Vagina (tissue), 2 donors: ENCODE measurements around the gene IRS2. TPM values are rescaled to one million over a fixed set of nuclear protein-coding genes. Genes with fewer than 3 reads are reported as not detected.
"Not testable (repeated sequence)": the region's sequence is repeated elsewhere in the genome, so short reads cannot be mapped to it uniquely, and the experiment has no call there.

ENCODE experiments used
- DNase-seq, 2 donors: peaks; one replicate each; pipeline ENCODE4 v3.0.0-alpha.2; 2017; ENCODE audit errors: extremely low spot score in 2 of 2
- H3K27ac ChIP-seq: fragments of 200-600 bp; sonication (generic); one replicate; pipeline ENCODE4 v1.5.1; 2019
- H3K27me3 ChIP-seq: fragments of 200-600 bp; sonication (generic); one replicate; pipeline ENCODE4 v1.5.1; 2019
- H3K36me3 ChIP-seq, 2 donors: fragments of 200-600 bp; sonication (generic); one replicate each; pipeline ENCODE4 v1.5.1; 2017 to 2019
- H3K4me1 ChIP-seq: fragments of 200-600 bp; sonication (generic); one replicate; pipeline ENCODE4 v1.5.1; 2019
- H3K4me3 ChIP-seq, 2 donors: fragments of 200-600 bp; sonication (generic); 1 replicate in 1 of 2; 2 replicates in 1 of 2; pipeline ENCODE4 v1.5.1; 2016 to 2019
- H3K9me3 ChIP-seq: fragments of 200-600 bp; sonication (generic); one replicate; pipeline ENCODE4 v1.5.1; 2019
- POLR2A ChIP-seq, 2 donors: fragments of 450-650 bp; IDR thresholded peaks; one replicate each; pipeline ENCODE4 v1.6.1; 2017; ENCODE audit warnings: antibody characterized with exemption in 2 of 2, mild to moderate bottlenecking in 2 of 2, moderate library complexity in 2 of 2
- POLR2AphosphoS5 ChIP-seq, 2 donors: sonication (generic); formaldehyde crosslinking; IDR thresholded peaks; one replicate each; pipeline ENCODE4 v1.9.0; 2017; ENCODE audit warnings: antibody characterized with exemption in 2 of 2, mild to moderate bottlenecking in 2 of 2, low read depth in 1 of 2; ENCODE audit not compliant: insufficient read depth in 1 of 2
- intact Hi-C: fragments of 100-400 bp; cut with DNase I; formaldehyde crosslinking; loops from one replicate; pipeline ENCODE4 v1.15.1; 2023
- total RNA-seq: library from RNA; depleted of rRNA; stranded (reverse); fragments of >200 nt; gene quantifications from one replicate; pipeline ENCODE4 v1.2.3, GENCODE V29; 2016
- TF ChIP-seq, protein P1 (sequence below), 3 experiments: fragments of 450-650 bp in 2 of 3; fragments of 200-600 bp in 1 of 3; sonication (generic) in 1 of 3; IDR thresholded peaks; one replicate each; pipeline ENCODE4 v1.5.1; 2017 to 2019; ENCODE audit warnings: antibody characterized with exemption in 3 of 3, mild to moderate bottlenecking in 2 of 3, moderate library complexity in 2 of 3

IRS2 gene, protein sequence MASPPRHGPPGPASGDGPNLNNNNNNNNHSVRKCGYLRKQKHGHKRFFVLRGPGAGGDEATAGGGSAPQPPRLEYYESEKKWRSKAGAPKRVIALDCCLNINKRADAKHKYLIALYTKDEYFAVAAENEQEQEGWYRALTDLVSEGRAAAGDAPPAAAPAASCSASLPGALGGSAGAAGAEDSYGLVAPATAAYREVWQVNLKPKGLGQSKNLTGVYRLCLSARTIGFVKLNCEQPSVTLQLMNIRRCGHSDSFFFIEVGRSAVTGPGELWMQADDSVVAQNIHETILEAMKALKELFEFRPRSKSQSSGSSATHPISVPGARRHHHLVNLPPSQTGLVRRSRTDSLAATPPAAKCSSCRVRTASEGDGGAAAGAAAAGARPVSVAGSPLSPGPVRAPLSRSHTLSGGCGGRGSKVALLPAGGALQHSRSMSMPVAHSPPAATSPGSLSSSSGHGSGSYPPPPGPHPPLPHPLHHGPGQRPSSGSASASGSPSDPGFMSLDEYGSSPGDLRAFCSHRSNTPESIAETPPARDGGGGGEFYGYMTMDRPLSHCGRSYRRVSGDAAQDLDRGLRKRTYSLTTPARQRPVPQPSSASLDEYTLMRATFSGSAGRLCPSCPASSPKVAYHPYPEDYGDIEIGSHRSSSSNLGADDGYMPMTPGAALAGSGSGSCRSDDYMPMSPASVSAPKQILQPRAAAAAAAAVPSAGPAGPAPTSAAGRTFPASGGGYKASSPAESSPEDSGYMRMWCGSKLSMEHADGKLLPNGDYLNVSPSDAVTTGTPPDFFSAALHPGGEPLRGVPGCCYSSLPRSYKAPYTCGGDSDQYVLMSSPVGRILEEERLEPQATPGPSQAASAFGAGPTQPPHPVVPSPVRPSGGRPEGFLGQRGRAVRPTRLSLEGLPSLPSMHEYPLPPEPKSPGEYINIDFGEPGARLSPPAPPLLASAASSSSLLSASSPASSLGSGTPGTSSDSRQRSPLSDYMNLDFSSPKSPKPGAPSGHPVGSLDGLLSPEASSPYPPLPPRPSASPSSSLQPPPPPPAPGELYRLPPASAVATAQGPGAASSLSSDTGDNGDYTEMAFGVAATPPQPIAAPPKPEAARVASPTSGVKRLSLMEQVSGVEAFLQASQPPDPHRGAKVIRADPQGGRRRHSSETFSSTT (N-terminal part only)
- 25.0 TPM for total RNA-seq

DNA sequence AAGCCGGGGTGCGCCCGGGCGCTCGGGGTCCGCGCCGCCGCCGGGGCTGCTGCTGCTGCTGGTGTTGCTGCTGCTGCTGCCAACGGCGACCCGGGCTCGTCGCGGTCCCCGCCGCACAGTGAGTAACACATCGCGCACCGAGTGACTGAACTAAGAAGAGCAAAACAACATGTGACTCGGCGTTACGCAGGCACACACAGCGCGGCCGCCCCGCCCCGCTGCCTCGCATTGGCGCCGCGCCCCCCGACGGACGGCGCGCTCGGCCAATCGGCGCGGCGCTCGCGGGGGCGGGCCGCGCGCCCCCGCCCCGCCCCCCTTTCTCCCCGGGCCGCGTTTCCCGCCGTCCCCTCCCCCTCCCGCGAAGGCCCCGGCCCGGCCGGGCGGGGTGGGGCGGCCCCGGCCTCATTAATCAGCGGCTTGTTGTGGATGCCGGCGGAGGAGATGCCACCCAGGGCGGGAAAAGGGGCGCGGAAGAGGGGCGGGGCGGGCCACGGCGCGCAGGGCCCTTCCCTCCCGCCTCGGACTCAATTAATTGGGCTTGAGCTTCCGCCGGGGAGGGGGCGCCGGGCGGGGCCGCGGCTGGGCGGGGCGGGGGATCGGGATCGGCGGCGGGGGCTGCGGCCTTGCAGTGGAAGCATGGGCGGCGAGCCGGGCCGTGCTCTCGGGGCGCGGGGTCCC, at the start of gene IRS2:
Gene IRS2 (minus strand): TSS at position 127 of the 678 bp plus-strand sequence. CDS start 530 bp downstream, outside the sequence.
- H3K27me3 ChIP-seq: no peaks in the 10 kb centered on the region
- intact Hi-C loops: loop anchor here (10.0 kb wide), 2 partner anchors 318 to 832 kb away; no protein-coding TSS in a partner anchor
- H3K9me3 ChIP-seq: no peaks in the 10 kb centered on the region
- H3K27ac ChIP-seq: peak within 1 kb of the TSS; percentile 92
- TF ChIP-seq POLR2A (IDR thresholded peaks at IDR 0.05): peak; percentile 79 to 99
- TF ChIP-seq, protein P1, sequence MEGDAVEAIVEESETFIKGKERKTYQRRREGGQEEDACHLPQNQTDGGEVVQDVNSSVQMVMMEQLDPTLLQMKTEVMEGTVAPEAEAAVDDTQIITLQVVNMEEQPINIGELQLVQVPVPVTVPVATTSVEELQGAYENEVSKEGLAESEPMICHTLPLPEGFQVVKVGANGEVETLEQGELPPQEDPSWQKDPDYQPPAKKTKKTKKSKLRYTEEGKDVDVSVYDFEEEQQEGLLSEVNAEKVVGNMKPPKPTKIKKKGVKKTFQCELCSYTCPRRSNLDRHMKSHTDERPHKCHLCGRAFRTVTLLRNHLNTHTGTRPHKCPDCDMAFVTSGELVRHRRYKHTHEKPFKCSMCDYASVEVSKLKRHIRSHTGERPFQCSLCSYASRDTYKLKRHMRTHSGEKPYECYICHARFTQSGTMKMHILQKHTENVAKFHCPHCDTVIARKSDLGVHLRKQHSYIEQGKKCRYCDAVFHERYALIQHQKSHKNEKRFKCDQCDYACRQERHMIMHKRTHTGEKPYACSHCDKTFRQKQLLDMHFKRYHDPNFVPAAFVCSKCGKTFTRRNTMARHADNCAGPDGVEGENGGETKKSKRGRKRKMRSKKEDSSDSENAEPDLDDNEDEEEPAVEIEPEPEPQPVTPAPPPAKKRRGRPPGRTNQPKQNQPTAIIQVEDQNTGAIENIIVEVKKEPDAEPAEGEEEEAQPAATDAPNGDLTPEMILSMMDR (IDR thresholded peaks at IDR 0.05): no peak
- TF ChIP-seq POLR2AphosphoS5 (IDR thresholded peaks at IDR 0.05; ENCODE audit: insufficient read depth in 1 of 2, low read depth in 1 of 2): peak; percentile 39 to 86
- peak; percentile 96 to 97 for DNase-seq
- peaks cover 20% of the 10 kb centered on the region for H3K4me1 ChIP-seq
- H3K36me3 ChIP-seq: peaks cover 0 to 21% of the 10 kb centered on the region in 2 donors
- H3K4me3 ChIP-seq: peak within 1 kb of the TSS; percentile 74 to 84

DNA sequence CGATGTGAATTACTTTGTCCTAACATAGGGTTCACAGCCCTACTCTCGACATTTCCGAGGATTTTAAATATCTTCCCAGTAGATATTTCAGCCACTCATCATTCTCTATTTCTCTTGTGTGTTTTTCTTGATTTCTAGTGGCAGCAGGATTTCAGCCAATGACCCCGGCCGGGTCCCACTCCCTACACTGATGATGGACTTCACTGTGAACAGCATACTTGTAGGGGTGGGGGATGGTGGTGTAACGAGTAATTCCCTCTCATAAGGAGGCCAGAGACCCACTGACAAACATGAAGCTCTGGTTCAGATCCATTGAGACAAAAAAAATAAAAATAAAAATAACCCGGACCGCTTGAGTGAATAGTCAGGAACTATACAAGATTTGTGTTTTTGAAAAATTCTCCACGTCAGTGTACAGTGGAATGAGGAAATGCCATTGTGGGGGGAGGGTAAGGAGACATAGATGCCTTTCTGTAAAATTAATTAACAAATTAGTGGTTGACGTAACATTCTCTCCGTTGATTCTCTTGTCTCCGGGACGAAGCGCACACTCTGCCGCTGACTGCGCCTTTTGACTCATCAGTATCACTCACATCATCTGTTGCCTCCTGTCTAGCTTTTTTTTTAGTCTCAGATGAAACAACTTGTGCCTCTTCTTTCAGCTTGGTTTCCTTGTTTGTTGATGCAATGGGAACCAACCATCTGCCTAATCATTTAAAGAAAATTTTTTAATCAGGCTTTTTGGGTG, 48.8 kb upstream of the IRS2 start:
- intact Hi-C loops: no loop called here
- H3K27ac ChIP-seq: no peak overlapping the region
- TF ChIP-seq, protein P1 (IDR thresholded peaks at IDR 0.05): no peak
- TF ChIP-seq POLR2AphosphoS5 (IDR thresholded peaks at IDR 0.05; ENCODE audit: insufficient read depth in 1 of 2, low read depth in 1 of 2) (no peak), POLR2A (IDR thresholded peaks at IDR 0.05) (no peak)

DNA sequence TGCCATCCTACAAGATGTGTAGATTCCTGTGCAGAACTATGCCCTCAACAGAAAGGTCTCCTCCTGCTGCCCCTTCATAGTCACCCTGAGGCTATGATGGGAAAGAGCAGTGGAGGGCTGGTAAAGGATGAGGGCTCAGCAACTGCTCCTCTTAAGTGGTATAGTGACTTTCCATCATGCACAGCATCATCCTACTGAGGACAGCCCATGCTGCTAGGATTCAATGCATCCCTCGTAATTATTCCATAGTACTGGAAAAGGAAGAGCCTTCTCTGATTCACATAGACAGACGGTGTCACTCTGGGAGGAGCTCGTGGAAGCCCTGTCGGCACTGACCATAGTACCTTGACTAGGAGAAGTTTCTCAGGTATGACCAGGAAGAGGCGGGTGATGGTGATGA, 47.6 kb upstream of the IRS2 start:
- Histone ChIP-seq H3K4me1 (no peaks in the 10 kb centered on the region), H3K36me3 (no peaks in the 10 kb centered on the region), H3K27me3 (no peaks in the 10 kb centered on the region), H3K4me3 (no peak overlapping the region), H3K9me3 (no peaks in the 10 kb centered on the region), H3K27ac (no peak overlapping the region)
- TF ChIP-seq POLR2AphosphoS5 (IDR thresholded peaks at IDR 0.05; ENCODE audit: insufficient read depth in 1 of 2, low read depth in 1 of 2): no peak
- TF ChIP-seq, protein P1 (IDR thresholded peaks at IDR 0.05): no peak
- no peak for TF ChIP-seq POLR2A (IDR thresholded peaks at IDR 0.05)
- intact Hi-C loops: no loop called here
- DNase-seq: no peak

More for the DNA sequence above, 48.8 kb upstream of the IRS2 start:
- Histone ChIP-seq H3K4me3 (no peak overlapping the region), H3K27me3 (no peaks in the 10 kb centered on the region), H3K36me3 (no peaks in the 10 kb centered on the region), H3K9me3 (no peaks in the 10 kb centered on the region), H3K4me1 (no peaks in the 10 kb centered on the region)
- no peak for DNase-seq

DNA sequence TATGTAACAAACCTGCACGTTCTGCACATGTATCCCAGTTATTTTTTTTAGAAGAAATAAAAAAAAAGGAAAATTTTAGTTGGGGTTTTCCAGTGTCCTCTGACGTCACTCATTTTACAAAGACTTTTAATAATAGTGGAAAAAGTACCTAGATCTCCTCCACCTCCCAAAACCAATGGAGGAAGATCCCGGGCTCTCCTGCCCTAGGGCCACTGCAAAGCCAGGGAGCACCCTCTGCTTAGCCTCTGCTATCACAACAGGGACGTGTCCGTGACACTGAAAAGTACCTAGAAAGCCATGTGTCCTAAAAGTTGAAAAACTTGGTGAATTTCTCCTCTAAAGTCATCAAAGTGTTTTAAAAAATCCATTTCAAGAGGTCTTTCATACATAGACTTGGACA, 46.7 kb upstream of the IRS2 start:
- Histone ChIP-seq H3K36me3 (no peaks in the 10 kb centered on the region), H3K27ac (no peak overlapping the region), H3K27me3 (no peaks in the 10 kb centered on the region), H3K9me3 (no peaks in the 10 kb centered on the region), H3K4me3 (no peak overlapping the region), H3K4me1 (no peaks in the 10 kb centered on the region)
- intact Hi-C loops: no loop called here
- DNase-seq: no peak
- TF ChIP-seq, protein P1 (IDR thresholded peaks at IDR 0.05): no peak
- TF ChIP-seq POLR2AphosphoS5 (IDR thresholded peaks at IDR 0.05; ENCODE audit: insufficient read depth in 1 of 2, low read depth in 1 of 2) (no peak), POLR2A (IDR thresholded peaks at IDR 0.05) (no peak)

DNA sequence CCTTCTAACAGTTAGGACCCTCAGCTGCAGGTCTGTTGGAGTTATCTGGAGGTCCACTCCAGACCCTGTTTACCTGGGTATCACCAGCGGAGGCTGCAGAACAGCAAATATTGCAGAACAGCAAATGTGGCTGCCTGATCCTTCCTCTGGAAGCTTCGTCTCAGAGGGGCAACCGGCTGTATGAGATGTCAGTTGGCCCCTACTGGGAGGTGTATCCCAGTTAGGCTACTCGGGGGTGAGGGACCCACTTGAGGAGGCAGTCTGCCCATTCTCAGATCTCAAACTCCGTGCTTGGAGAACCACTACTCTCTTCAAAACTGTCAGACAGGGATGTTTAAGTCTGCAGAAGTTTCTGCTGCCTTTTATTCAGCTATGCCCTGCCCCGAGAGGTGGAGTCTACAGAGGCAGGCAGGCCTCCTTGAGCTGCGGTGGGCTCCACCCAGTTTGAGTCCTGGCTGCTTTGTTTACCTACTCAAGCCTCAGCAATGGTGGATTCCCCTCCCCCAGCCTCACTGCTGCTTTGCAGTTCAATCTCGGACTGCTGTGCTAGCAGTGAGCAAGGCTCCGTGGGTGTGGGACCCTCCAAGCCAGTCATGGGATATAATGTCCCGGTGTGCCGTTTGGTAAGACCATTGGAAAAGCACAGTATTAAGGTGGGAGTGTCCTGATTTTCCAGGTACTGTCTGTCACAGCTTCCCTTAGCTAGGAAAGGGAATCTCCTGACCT, 42.4 kb upstream of the IRS2 start:
- H3K27me3 ChIP-seq, H3K4me3 ChIP-seq, H3K27ac ChIP-seq, H3K9me3 ChIP-seq, H3K36me3 ChIP-seq, intact Hi-C loops, DNase-seq, H3K4me1 ChIP-seq: not testable (repeated sequence)

DNA sequence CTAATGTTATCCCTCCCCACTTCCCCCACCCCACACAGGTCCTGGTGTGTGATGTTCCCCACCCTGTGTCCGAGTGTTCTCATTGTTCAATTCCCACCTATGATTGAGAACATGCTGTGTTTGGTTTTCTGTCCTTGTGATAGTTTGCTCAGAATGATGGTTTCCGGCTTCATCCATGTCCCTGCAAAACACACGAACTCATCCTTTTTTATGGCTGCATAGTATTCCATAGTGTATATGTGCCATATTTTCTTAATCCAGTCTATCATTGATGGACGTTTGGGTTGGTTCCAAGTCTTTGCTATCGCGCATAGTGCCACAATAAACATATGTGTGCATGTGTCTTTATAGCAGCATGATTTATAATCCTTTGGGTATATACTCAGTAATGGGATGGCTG, 36.8 kb upstream of the IRS2 start:
- intact Hi-C loops, H3K27me3 ChIP-seq, H3K4me1 ChIP-seq, H3K36me3 ChIP-seq, H3K9me3 ChIP-seq, DNase-seq, H3K27ac ChIP-seq, H3K4me3 ChIP-seq: not testable (repeated sequence)
